SU-DHL-6 (cell line): ENCODE data around the gene DNM2.

Source experiments
- H2AFZ ChIP-seq: fragments of 200-600 bp; sonication (generic); 2 replicates; pipeline ENCODE4 v1.6.1; 2014; ENCODE audit warnings: low read depth, mild to moderate bottlenecking, moderate library complexity, mixed read lengths, antibody characterized with exemption, low read length; ENCODE audit not compliant: severe bottlenecking
- H3F3A ChIP-seq: fragments of 200-600 bp; shearing (Covaris generic); 2 replicates; pipeline ENCODE4 v1.6.0; 2016; ENCODE audit warnings: antibody characterized with exemption, mild to moderate bottlenecking; ENCODE audit not compliant: insufficient read depth
- H3K27ac ChIP-seq: fragments of 200-600 bp; sonication (generic); 2 replicates; pipeline ENCODE4 v1.5.1; 2016; ENCODE audit warnings: low read depth, mild to moderate bottlenecking, low read length, moderate library complexity, mixed read lengths
- H3K27me3 ChIP-seq: fragments of 200-600 bp; sonication (generic), shearing (Covaris generic); 2 replicates; pipeline ENCODE4 v1.6.0; 2014; ENCODE audit warnings: mild to moderate bottlenecking, low read length
- H3K36me3 ChIP-seq: fragments of 200-600 bp; sonication (generic); 2 replicates; pipeline ENCODE4 v1.6.1; 2014; ENCODE audit warnings: mild to moderate bottlenecking, low read length, mixed read lengths
- H3K4me2 ChIP-seq: fragments of 300-600, 200-600 bp; shearing (Covaris generic), sonication (generic); 2 replicates; pipeline ENCODE4 v1.6.0; 2014; ENCODE audit warnings: low read length, low read depth, mild to moderate bottlenecking; ENCODE audit not compliant: poor library complexity, severe bottlenecking
- H3K4me3 ChIP-seq: fragments of 200-600 bp; sonication (generic); 2 replicates; pipeline ENCODE4 v1.5.1; 2014; ENCODE audit warnings: antibody characterized with exemption, low read length, mild to moderate bottlenecking, mixed read lengths; ENCODE audit not compliant: insufficient read depth, poor library complexity, severe bottlenecking
- H3K79me2 ChIP-seq: fragments of 200-600 bp; sonication (generic); 2 replicates; pipeline ENCODE4 v1.6.1; 2014; ENCODE audit warnings: mild to moderate bottlenecking, low read length, moderate library complexity; ENCODE audit not compliant: insufficient read depth
- H3K9ac ChIP-seq: fragments of 200-600 bp; sonication (generic); 2 replicates; pipeline ENCODE4 v1.7.0; 2014; ENCODE audit warnings: mild to moderate bottlenecking, low read length
- H3K9me2 ChIP-seq: fragments of 200-600 bp; sonication (generic); replicated peaks from 2 replicates; pipeline ENCODE4 v1.6.1; 2014; ENCODE audit warnings: low read length; ENCODE audit not compliant: insufficient read depth
- H3K9me3 ChIP-seq: fragments of 200-600 bp; sonication (generic); 2 replicates; pipeline ENCODE4 v1.6.1; 2014; ENCODE audit warnings: low read length, mixed read lengths; ENCODE audit not compliant: insufficient read depth
- H4K20me1 ChIP-seq: fragments of 200-600 bp; sonication (generic); 2 replicates; pipeline ENCODE4 v1.6.1; 2014; ENCODE audit warnings: low read depth, mild to moderate bottlenecking, antibody characterized with exemption, low read length, moderate library complexity, mixed read lengths
- EZH2phosphoT487 ChIP-seq: fragments of 200-600 bp; sonication (generic), shearing (Covaris generic); conservative IDR thresholded peaks from 2 replicates; pipeline ENCODE4 v1.6.1; 2018; ENCODE audit warnings: mild to moderate bottlenecking, antibody characterized with exemption, low read length, moderate library complexity, mixed read lengths
- TF ChIP-seq, protein P1 (sequence below): fragments of 200-600 bp; sonication (generic); IDR thresholded peaks from one replicate; pipeline ENCODE4 v1.5.1; 2017; ENCODE audit warnings: antibody characterized with exemption, mild to moderate bottlenecking, low read length, moderate library complexity; ENCODE audit not compliant: insufficient read depth, poor library complexity, severe bottlenecking

DNM2 gene

DNA sequence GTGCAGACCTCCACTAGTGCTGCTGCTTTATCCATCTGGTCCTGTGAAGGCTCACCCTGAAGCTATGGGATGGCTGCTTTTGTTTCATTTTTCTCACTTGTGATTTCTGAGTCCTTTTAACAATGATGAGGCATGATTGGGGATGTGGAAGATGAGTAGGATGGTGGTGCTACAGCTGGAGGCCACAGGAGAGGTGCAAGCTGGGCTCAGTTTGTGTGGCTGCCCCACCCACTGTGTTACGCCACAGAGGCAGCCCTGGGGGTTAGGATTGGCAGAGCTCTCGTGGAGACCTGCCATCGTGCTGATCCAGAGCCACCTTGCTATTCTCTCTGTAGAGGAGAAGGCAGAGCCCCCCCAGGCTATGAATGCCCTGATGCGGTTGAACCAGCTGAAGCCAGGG is 36.2 kb upstream of the DNM2 start:
- H3K4me2 ChIP-seq, result no peak overlapping the region
- H3K9ac ChIP-seq, result no peak overlapping the region
- H3K79me2 ChIP-seq, result peaks cover 12% of the 10 kb centered on the region; the same call in 1 of the 2 replicates
- H3F3A ChIP-seq, result no peaks in the 10 kb centered on the region
- no peak overlapping the region for H3K27ac ChIP-seq
- H3K9me3 ChIP-seq, result no peaks in the 10 kb centered on the region
- peaks cover 60% of the 10 kb centered on the region for H3K36me3 ChIP-seq
- H4K20me1 ChIP-seq, result peaks cover 15% of the 10 kb centered on the region; the same call in 1 of the 2 replicates
- H3K27me3 ChIP-seq, result no peaks in the 10 kb centered on the region
- no peak overlapping the region for H2AFZ ChIP-seq
- TF ChIP-seq, protein P1, sequence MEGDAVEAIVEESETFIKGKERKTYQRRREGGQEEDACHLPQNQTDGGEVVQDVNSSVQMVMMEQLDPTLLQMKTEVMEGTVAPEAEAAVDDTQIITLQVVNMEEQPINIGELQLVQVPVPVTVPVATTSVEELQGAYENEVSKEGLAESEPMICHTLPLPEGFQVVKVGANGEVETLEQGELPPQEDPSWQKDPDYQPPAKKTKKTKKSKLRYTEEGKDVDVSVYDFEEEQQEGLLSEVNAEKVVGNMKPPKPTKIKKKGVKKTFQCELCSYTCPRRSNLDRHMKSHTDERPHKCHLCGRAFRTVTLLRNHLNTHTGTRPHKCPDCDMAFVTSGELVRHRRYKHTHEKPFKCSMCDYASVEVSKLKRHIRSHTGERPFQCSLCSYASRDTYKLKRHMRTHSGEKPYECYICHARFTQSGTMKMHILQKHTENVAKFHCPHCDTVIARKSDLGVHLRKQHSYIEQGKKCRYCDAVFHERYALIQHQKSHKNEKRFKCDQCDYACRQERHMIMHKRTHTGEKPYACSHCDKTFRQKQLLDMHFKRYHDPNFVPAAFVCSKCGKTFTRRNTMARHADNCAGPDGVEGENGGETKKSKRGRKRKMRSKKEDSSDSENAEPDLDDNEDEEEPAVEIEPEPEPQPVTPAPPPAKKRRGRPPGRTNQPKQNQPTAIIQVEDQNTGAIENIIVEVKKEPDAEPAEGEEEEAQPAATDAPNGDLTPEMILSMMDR, result no peak
- no peak for TF ChIP-seq EZH2phosphoT487
- no peaks in the 10 kb centered on the region for H3K9me2 ChIP-seq
- H3K4me3 ChIP-seq, result no peak overlapping the region

DNA sequence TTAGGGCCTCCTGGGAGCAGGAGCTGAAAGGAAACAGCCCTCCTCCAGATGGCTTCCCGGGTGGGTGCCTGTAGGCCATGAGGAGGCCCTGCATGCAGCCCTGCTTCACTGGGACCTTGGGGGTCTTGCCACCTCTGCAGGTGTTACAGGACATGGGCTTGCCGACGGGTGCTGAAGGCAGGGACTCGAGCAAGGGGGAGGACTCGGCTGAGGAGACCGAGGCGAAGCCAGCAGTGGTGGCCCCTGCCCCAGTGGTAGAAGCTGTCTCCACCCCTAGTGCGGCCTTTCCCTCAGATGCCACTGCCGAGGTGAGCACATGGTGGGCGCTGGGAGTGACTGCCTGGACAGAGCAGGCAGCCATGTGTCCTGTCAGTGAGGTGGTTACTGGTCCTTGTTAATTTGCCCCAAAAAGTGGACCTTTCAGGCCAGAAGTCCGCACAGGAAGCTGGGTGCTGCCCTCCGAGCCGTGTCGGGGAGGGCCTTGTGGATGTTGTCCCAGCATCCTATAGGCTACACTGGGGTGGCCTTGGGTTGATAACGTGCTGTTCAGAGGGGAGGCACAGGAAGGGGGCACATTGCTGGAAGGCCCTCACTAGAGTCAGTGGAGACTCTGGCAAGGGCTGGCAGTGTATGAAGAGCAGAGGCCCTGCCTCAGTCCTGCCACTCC is 35.3 kb upstream of the DNM2 start:
- Histone ChIP-seq H3K4me3 (no peak overlapping the region), H3K27me3 (no peaks in the 10 kb centered on the region), H3F3A (no peaks in the 10 kb centered on the region), H3K27ac (no peak overlapping the region), H3K9me2 (no peaks in the 10 kb centered on the region), H3K36me3 (peaks cover 51% of the 10 kb centered on the region), H3K9ac (no peak overlapping the region), H3K4me2 (no peak overlapping the region), H3K9me3 (no peaks in the 10 kb centered on the region), H2AFZ (no peak overlapping the region), H4K20me1 (peaks cover 8% of the 10 kb centered on the region; the same call in 1 of the 2 replicates), H3K79me2 (peaks cover 12% of the 10 kb centered on the region; the same call in 1 of the 2 replicates)
- TF ChIP-seq EZH2phosphoT487, result no peak
- TF ChIP-seq, protein P1, result no peak

DNA sequence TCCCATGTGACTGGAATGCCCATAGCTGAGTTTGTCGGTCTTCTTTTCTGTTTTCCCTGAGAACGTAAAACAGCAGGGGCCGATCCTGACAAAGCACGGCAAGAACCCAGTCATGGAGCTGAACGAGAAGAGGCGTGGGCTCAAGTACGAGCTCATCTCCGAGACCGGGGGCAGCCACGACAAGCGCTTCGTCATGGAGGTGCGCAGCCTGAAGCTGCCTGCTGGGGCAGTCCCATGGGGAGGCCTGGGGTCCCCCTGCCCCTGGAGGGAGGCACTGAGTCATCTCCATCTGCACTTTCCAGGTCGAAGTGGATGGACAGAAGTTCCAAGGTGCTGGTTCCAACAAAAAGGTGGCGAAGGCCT is 34.8 kb upstream of the DNM2 start:
- Histone ChIP-seq H3K9me3 (no peaks in the 10 kb centered on the region), H3K9me2 (no peaks in the 10 kb centered on the region), H3K36me3 (peaks cover 46% of the 10 kb centered on the region), H4K20me1 (peaks cover 7% of the 10 kb centered on the region; the same call in 1 of the 2 replicates), H3K27me3 (no peaks in the 10 kb centered on the region), H3K27ac (no peak overlapping the region), H3K9ac (no peak overlapping the region), H3K4me3 (no peak overlapping the region), H3F3A (no peaks in the 10 kb centered on the region), H2AFZ (no peak overlapping the region), H3K79me2 (peaks cover 8% of the 10 kb centered on the region; the same call in 1 of the 2 replicates), H3K4me2 (no peak overlapping the region)
- no peak for TF ChIP-seq EZH2phosphoT487
- TF ChIP-seq, protein P1, result no peak
